HepG2 (cell line): ENCODE results near the gene FLRT2. TPM values are rescaled to one million over a fixed set of nuclear protein-coding genes. Genes with fewer than 3 reads are reported as not detected.

Source experiments
- FOXO1 ChIP-seq: sonication (generic); formaldehyde crosslinking; IDR thresholded peaks from 2 replicates; pipeline ENCODE4 v1.4.0; 2020; ENCODE audit warnings: missing genetic modification reagents
- HMG20A ChIP-seq: IDR thresholded peaks from 2 replicates; pipeline ENCODE4 v1.6.1; 2016; ENCODE audit warnings: borderline replicate concordance
- HOXD1 ChIP-seq: sonication (generic); formaldehyde crosslinking; IDR thresholded peaks from 2 replicates; pipeline ENCODE4 v1.5.0; 2020; ENCODE audit warnings: missing genetic modification reagents
- MIER2 ChIP-seq: IDR thresholded peaks from 2 replicates; pipeline ENCODE4 v1.6.1; 2016; ENCODE audit warnings: missing biosample characterization, missing genetic modification reagents
- NCOR1 ChIP-seq: fragments of 200-600 bp; sonication (generic); IDR thresholded peaks from 2 replicates; pipeline ENCODE4 v1.7.0; 2017; ENCODE audit warnings: antibody characterized with exemption, low read length, borderline replicate concordance
- SAP130 ChIP-seq: IDR thresholded peaks from 2 replicates; pipeline ENCODE4 v1.6.1; 2016; ENCODE audit warnings: low read depth
- SOX5 ChIP-seq: IDR thresholded peaks from 2 replicates; pipeline ENCODE4 v1.6.1; 2016; ENCODE audit warnings: borderline replicate concordance
- SOX6 ChIP-seq, 2 experiments: fragments of 450-650 bp in 1 of 2; sonication (generic) in 1 of 2; formaldehyde crosslinking in 1 of 2; IDR thresholded peaks; 2 replicates each; pipeline versions ENCODE4 v1.4.0 to v1.6.1; 2017 to 2020; ENCODE audit warnings: antibody characterized with exemption in 1 of 2, mild to moderate bottlenecking in 1 of 2, missing genetic modification reagents in 1 of 2
- TBX2 ChIP-seq: sonication (generic); formaldehyde crosslinking; IDR thresholded peaks from 2 replicates; pipeline ENCODE4 v1.5.0; 2020; ENCODE audit warnings: missing genetic modification reagents, mild to moderate bottlenecking, borderline replicate concordance
- TBX3 ChIP-seq: fragments of 450-650 bp; IDR thresholded peaks from 2 replicates; pipeline ENCODE4 v1.6.1; 2017; ENCODE audit warnings: antibody characterized with exemption, mild to moderate bottlenecking, inconsistent platforms, borderline replicate concordance
- TOE1 ChIP-seq: sonication (generic); formaldehyde crosslinking; IDR thresholded peaks from 2 replicates; pipeline ENCODE4 v1.4.0; 2020; ENCODE audit warnings: mild to moderate bottlenecking, missing genetic modification reagents
- ZNF12 ChIP-seq: sonication (generic); formaldehyde crosslinking; IDR thresholded peaks from 2 replicates; pipeline ENCODE4 v1.5.0; 2020; ENCODE audit warnings: missing genetic modification reagents
- ZNF441 ChIP-seq: sonication (generic); formaldehyde crosslinking; IDR thresholded peaks from 2 replicates; pipeline ENCODE4 v1.7.0; 2021; ENCODE audit warnings: missing genetic modification reagents, borderline replicate concordance
- ZNF670 ChIP-seq: sonication (generic); formaldehyde crosslinking; IDR thresholded peaks from 2 replicates; pipeline ENCODE4 v1.8.0; 2022; ENCODE audit warnings: mild to moderate bottlenecking, missing genetic modification reagents, borderline replicate concordance
- polyA plus RNA-seq, 8 experiments: library from polyadenylated mRNA; depleted of rRNA in 3 of 8; stranded (reverse) in 7 of 8; unstranded in 1 of 8; fragments of >200 nt; fragmentation: Illumina TruSeq in 4 of 8; extraction: Trizol in 4 of 8; gene quantifications; 2 replicates each; pipeline versions ENCODE4 v1.2.1 to v1.2.3, GENCODE V29; 2011 to 2016; ENCODE audit warnings: low read depth in 4 of 8, missing spikeins in 1 of 8, mixed read lengths in 1 of 8; ENCODE audit not compliant: insufficient read depth in 1 of 8
- total RNA-seq, 5 experiments: library from RNA; depleted of rRNA; stranded (reverse); fragments of >200 nt; fragmentation: Illumina TruSeq; extraction: Trizol; gene quantifications; 2 replicates each; pipeline ENCODE4 v1.2.3, GENCODE V29; 2016; ENCODE audit warnings: low read depth in 1 of 5
- TF ChIP-seq, protein P1 (sequence below): sonication (generic); formaldehyde crosslinking; IDR thresholded peaks from 2 replicates; pipeline ENCODE4 v1.4.0; 2020; ENCODE audit warnings: missing genetic modification reagents
- TF ChIP-seq, protein P2 (sequence below): fragments of 450-650 bp; IDR thresholded peaks from 2 replicates; pipeline ENCODE4 v1.6.1; 2016
- TF ChIP-seq, protein P3 (sequence below): sonication (generic); formaldehyde crosslinking; IDR thresholded peaks from 2 replicates; pipeline ENCODE4 v1.5.0; 2020; ENCODE audit warnings: missing genetic modification reagents
- TF ChIP-seq, protein P4 (sequence below): sonication (generic); formaldehyde crosslinking; IDR thresholded peaks from 2 replicates; pipeline ENCODE4 v1.9.0; 2021; ENCODE audit warnings: missing genetic modification reagents, borderline replicate concordance
- TF ChIP-seq, protein P5 (sequence below): IDR thresholded peaks from 2 replicates; pipeline ENCODE4 v1.6.1; 2016; ENCODE audit warnings: low read depth

FLRT2 gene
- total and polyA plus RNA-seq, 2 of the 13 experiments (the other 11 are each of a cell fraction or from before 2014, with no cell fraction given): not detected

DNA sequence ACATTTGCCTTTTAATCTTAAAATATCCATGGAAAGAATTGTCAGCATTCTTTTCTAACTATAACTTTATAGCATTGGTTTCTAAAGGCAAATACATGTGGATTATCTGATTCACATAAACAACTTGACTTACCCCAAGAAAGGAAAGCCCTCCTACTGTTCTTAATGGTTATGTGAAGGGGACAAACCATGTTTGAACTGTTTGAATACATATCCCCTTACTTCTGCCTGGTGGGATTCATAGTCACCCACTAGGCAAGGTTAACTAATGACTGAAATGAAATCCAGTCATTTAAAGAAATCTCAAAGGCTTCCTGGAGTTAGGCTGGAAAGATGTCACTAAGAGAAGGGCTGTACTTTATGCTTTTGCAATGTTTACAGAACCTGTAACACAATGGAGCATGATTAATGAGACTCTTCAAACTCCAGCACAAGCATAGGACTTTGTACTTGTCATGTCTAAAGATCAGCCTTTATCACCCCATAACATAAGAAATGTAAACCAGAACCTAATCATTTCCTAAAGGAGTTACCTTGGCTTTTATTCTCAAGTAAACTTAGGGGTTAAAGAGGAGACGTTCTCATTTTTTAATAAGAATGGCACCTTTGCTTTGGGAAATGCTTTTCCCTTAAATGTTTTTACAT lies 10.2 kb upstream of the FLRT2 start (continued):
- TF ChIP-seq, protein P1, sequence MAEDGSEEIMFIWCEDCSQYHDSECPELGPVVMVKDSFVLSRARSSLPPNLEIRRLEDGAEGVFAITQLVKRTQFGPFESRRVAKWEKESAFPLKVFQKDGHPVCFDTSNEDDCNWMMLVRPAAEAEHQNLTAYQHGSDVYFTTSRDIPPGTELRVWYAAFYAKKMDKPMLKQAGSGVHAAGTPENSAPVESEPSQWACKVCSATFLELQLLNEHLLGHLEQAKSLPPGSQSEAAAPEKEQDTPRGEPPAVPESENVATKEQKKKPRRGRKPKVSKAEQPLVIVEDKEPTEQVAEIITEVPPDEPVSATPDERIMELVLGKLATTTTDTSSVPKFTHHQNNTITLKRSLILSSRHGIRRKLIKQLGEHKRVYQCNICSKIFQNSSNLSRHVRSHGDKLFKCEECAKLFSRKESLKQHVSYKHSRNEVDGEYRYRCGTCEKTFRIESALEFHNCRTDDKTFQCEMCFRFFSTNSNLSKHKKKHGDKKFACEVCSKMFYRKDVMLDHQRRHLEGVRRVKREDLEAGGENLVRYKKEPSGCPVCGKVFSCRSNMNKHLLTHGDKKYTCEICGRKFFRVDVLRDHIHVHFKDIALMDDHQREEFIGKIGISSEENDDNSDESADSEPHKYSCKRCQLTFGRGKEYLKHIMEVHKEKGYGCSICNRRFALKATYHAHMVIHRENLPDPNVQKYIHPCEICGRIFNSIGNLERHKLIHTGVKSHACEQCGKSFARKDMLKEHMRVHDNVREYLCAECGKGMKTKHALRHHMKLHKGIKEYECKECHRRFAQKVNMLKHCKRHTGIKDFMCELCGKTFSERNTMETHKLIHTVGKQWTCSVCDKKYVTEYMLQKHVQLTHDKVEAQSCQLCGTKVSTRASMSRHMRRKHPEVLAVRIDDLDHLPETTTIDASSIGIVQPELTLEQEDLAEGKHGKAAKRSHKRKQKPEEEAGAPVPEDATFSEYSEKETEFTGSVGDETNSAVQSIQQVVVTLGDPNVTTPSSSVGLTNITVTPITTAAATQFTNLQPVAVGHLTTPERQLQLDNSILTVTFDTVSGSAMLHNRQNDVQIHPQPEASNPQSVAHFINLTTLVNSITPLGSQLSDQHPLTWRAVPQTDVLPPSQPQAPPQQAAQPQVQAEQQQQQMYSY (CRISPR knock-in tag): no peak
- TF ChIP-seq, protein P2, sequence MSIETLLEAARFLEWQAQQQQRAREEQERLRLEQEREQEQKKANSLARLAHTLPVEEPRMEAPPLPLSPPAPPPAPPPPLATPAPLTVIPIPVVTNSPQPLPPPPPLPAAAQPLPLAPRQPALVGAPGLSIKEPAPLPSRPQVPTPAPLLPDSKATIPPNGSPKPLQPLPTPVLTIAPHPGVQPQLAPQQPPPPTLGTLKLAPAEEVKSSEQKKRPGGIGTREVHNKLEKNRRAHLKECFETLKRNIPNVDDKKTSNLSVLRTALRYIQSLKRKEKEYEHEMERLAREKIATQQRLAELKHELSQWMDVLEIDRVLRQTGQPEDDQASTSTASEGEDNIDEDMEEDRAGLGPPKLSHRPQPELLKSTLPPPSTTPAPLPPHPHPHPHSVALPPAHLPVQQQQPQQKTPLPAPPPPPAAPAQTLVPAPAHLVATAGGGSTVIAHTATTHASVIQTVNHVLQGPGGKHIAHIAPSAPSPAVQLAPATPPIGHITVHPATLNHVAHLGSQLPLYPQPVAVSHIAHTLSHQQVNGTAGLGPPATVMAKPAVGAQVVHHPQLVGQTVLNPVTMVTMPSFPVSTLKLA: no peak
- TF ChIP-seq, protein P3, sequence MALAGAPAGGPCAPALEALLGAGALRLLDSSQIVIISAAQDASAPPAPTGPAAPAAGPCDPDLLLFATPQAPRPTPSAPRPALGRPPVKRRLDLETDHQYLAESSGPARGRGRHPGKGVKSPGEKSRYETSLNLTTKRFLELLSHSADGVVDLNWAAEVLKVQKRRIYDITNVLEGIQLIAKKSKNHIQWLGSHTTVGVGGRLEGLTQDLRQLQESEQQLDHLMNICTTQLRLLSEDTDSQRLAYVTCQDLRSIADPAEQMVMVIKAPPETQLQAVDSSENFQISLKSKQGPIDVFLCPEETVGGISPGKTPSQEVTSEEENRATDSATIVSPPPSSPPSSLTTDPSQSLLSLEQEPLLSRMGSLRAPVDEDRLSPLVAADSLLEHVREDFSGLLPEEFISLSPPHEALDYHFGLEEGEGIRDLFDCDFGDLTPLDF (CRISPR knock-in tag): no peak
- TF ChIP-seq ZNF670 (CRISPR knock-in tag) (0 out of 2 replicates have a peak, but pooled peaks have one; percentile 41), FOXO1 (CRISPR knock-in tag) (peak; percentile 79), TBX2 (CRISPR knock-in tag) (0 out of 2 replicates have a peak, but pooled peaks have one; percentile 30), HMG20A (CRISPR knock-in tag) (peak; percentile 95), TBX3 (peak; percentile 28; the same call in 1 of the 2 replicates), SOX5 (CRISPR knock-in tag) (peak; percentile 97), SOX6 (IDR thresholded peaks at IDR 0.05) (no peak), SOX6 (CRISPR knock-in tag; IDR thresholded peaks at IDR 0.05) (peak; percentile 98), MIER2 (0 out of 2 replicates have a peak, but pooled peaks have one; percentile 24), NCOR1 (peak; percentile 85; the same call in 1 of the 2 replicates), ZNF12 (no peak), ZNF441 (CRISPR knock-in tag) (0 out of 2 replicates have a peak, but pooled peaks have one; percentile 23), TOE1 (no peak), HOXD1 (CRISPR knock-in tag) (peak; percentile 95; the same call in 1 of the 2 replicates), SAP130 (CRISPR knock-in tag) (peak; percentile 80)
- TF ChIP-seq, protein P4, sequence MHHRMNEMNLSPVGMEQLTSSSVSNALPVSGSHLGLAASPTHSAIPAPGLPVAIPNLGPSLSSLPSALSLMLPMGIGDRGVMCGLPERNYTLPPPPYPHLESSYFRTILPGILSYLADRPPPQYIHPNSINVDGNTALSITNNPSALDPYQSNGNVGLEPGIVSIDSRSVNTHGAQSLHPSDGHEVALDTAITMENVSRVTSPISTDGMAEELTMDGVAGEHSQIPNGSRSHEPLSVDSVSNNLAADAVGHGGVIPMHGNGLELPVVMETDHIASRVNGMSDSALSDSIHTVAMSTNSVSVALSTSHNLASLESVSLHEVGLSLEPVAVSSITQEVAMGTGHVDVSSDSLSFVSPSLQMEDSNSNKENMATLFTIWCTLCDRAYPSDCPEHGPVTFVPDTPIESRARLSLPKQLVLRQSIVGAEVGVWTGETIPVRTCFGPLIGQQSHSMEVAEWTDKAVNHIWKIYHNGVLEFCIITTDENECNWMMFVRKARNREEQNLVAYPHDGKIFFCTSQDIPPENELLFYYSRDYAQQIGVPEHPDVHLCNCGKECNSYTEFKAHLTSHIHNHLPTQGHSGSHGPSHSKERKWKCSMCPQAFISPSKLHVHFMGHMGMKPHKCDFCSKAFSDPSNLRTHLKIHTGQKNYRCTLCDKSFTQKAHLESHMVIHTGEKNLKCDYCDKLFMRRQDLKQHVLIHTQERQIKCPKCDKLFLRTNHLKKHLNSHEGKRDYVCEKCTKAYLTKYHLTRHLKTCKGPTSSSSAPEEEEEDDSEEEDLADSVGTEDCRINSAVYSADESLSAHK (CRISPR knock-in tag): no peak
- TF ChIP-seq, protein P5, sequence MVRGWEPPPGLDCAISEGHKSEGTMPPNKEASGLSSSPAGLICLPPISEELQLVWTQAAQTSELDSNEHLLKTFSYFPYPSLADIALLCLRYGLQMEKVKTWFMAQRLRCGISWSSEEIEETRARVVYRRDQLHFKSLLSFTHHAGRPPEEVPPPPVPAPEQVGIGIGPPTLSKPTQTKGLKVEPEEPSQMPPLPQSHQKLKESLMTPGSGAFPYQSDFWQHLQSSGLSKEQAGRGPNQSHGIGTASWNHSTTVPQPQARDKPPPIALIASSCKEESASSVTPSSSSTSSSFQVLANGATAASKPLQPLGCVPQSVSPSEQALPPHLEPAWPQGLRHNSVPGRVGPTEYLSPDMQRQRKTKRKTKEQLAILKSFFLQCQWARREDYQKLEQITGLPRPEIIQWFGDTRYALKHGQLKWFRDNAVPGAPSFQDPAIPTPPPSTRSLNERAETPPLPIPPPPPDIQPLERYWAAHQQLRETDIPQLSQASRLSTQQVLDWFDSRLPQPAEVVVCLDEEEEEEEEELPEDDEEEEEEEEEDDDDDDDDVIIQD (CRISPR knock-in tag): peak; percentile 87
